GM10266 (cell line): ENCODE results near the gene GRIK5.

Experiments
- DNase-seq: peaks from one replicate; pipeline ENCODE4 v3.0.0; 2012; ENCODE audit errors: extremely low spot score
- TF ChIP-seq, protein P1 (sequence below): IDR thresholded peaks from 2 replicates; pipeline ENCODE4 v1.5.1; 2012; ENCODE audit warnings: mild to moderate bottlenecking, low read depth; ENCODE audit not compliant: control insufficient read depth, insufficient read depth; ENCODE audit errors: missing control alignments

The GRIK5 gene

DNA sequence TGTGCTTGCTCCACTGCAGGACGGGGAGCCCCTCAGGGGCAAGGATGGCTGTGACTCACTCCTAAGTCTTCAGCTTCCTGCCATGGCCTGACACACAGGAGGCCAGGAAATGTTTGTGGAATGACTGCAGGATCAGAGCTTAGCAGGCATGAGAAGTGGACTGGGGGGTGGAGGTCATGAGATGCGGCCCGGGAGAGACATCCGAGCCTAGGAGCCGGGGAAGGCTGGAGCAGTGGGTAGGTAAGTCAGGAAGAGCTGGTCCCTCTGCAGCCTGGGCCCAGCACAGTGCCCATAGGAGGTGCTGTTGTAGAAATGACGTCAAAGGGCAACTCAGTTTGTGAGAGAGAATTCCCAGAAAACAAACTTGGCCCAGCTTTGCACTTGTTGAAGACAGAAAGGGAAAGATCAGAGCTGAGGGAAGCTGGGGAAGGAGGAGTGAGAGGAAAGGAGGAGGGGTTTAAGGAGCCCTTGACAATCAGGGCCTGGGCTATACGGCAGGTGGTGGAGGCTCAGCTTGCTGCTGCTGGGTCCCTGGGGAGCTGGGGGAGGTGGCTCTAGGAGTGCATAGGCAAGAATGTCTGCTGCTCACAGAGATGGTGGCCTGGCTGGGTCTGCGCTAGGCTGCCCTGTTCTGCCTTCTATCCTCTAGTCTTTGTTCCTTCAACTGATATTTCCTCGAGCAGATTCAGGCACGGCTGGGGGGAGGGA, 43.8 kb upstream of the GRIK5 start:
- DNase-seq = peak; percentile 79

GRCh38 chr19:42111811-42112210, 41.8 kb upstream of the GRIK5 start:
- no peak for DNase-seq
- TF ChIP-seq, protein P1, sequence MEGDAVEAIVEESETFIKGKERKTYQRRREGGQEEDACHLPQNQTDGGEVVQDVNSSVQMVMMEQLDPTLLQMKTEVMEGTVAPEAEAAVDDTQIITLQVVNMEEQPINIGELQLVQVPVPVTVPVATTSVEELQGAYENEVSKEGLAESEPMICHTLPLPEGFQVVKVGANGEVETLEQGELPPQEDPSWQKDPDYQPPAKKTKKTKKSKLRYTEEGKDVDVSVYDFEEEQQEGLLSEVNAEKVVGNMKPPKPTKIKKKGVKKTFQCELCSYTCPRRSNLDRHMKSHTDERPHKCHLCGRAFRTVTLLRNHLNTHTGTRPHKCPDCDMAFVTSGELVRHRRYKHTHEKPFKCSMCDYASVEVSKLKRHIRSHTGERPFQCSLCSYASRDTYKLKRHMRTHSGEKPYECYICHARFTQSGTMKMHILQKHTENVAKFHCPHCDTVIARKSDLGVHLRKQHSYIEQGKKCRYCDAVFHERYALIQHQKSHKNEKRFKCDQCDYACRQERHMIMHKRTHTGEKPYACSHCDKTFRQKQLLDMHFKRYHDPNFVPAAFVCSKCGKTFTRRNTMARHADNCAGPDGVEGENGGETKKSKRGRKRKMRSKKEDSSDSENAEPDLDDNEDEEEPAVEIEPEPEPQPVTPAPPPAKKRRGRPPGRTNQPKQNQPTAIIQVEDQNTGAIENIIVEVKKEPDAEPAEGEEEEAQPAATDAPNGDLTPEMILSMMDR = no peak

More for the DNA sequence above, 43.8 kb upstream of the GRIK5 start:
- TF ChIP-seq, protein P1 = peak; percentile 9

GRCh38 chr19:42111384-42111783, 41.4 kb upstream of the GRIK5 start:
- no peak for DNase-seq
- TF ChIP-seq, protein P1 = no peak

- no peak for DNase-seq
- TF ChIP-seq, protein P1 = no peak
These were observed 40.7 kb upstream of the GRIK5 start for GRCh38 chr19:42110658-42111057.

- no peak for DNase-seq
- TF ChIP-seq, protein P1 = no peak
These were observed 39.9 kb upstream of the GRIK5 start for GRCh38 chr19:42109896-42110295.

GRCh38 chr19:42108527-42109389, 38.8 kb upstream of the GRIK5 start:
- peak; percentile 89 for DNase-seq

More at GRCh38 chr19:42108527-42109389, 38.8 kb upstream of the GRIK5 start:
- TF ChIP-seq, protein P1 = peak; percentile 100
